C4-2B (cell line): ENCODE results near the gene STEEP1.
"Not testable (repeated sequence)": the region's sequence is repeated elsewhere in the genome, so short reads cannot be mapped to it uniquely, and the experiment has no call there.

Experiments
- H3K27ac ChIP-seq: fragments of 450-650 bp; 2 replicates; pipeline ENCODE4 v1.5.1; 2017
- CTCF ChIP-seq: fragments of 450-650 bp; conservative IDR thresholded peaks from 2 replicates; pipeline ENCODE4 v1.5.1; 2017; ENCODE audit warnings: mild to moderate bottlenecking
- ZFX ChIP-seq: fragments of 450-650 bp; IDR thresholded peaks from 2 replicates; pipeline ENCODE4 v1.6.1; 2017

Gene STEEP1

GRCh38 chrX:119523664-119524184, 41.5 kb downstream of the STEEP1 start:
- no peak for TF ChIP-seq CTCF
- no peak for TF ChIP-seq ZFX
- H3K27ac ChIP-seq: no peak overlapping the region

- no peak overlapping the region for H3K27ac ChIP-seq
- TF ChIP-seq ZFX (no peak), CTCF (no peak)
Observed at GRCh38 chrX:119521246-119521645, 44.0 kb downstream of the STEEP1 start.

GRCh38 chrX:119518371-119518770, 46.8 kb downstream of the STEEP1 start:
- TF ChIP-seq CTCF: no peak
- no peak for TF ChIP-seq ZFX

GRCh38 chrX:119516157-119516702, 49.0 kb downstream of the STEEP1 start:
- peak; percentile 78 for TF ChIP-seq CTCF
- no peak for TF ChIP-seq ZFX
- H3K27ac ChIP-seq: no peak overlapping the region

More at GRCh38 chrX:119518371-119518770, 46.8 kb downstream of the STEEP1 start:
- no peak overlapping the region for H3K27ac ChIP-seq

GRCh38 chrX:119512146-119512800, 52.9 kb downstream of the STEEP1 start:
- H3K27ac ChIP-seq: no peak overlapping the region
- TF ChIP-seq CTCF (peak; percentile 81), ZFX (no peak)

- TF ChIP-seq ZFX (no peak), CTCF (no peak)
Observed at GRCh38 chrX:119507206-119507605, 58.0 kb downstream of the STEEP1 start.

GRCh38 chrX:119505945-119506344, 59.3 kb downstream of the STEEP1 start:
- no peak overlapping the region for H3K27ac ChIP-seq
- no peak for TF ChIP-seq CTCF
- TF ChIP-seq ZFX: no peak

More at GRCh38 chrX:119507206-119507605, 58.0 kb downstream of the STEEP1 start:
- H3K27ac ChIP-seq: no peak overlapping the region

GRCh38 chrX:119505145-119505544, 60.1 kb downstream of the STEEP1 start:
- not testable (repeated sequence) for H3K27ac ChIP-seq
